PC-3 (cell line): ENCODE results near the gene CLEC16A. TPM values are rescaled to one million over a fixed set of nuclear protein-coding genes. Genes with fewer than 3 reads are reported as not detected.

Source experiments
- ATAC-seq: fragments of 200-7000 bp; cut with Tn5 transposase; 2 replicates; pipeline ENCODE4 v1.9.1; 2020; ENCODE audit warnings: mild to moderate bottlenecking, moderate library complexity
- BruUV-seq: library from RNA; stranded (reverse); fragments of 400-500 nt; replicated peaks from 2 replicates; lab custom pipeline; 2021; lab: Mats Ljungman, UMichigan
- CTCF ChIA-PET: fragments of 300-600 bp; sonication (Branson Sonifier 250); formaldehyde crosslinking; loops from one replicate; lab custom pipeline; 2022; ENCODE audit warnings: antibody characterized with exemption; lab: Charles Lee
- POLR2A ChIA-PET: fragments of 300-600 bp; sonication (Branson Sonifier 250); formaldehyde crosslinking; loops from one replicate; lab custom pipeline; 2022; ENCODE audit warnings: antibody characterized with exemption; ENCODE audit not compliant: unreplicated experiment; lab: Charles Lee
- DNase-seq: peaks from one replicate; pipeline ENCODE4 v3.0.0-alpha.2; 2015
- H2AFZ ChIP-seq: fragments of 300-600 bp; sonication (generic); 2 replicates; pipeline ENCODE4 v1.6.0; 2016; ENCODE audit warnings: antibody characterized with exemption, low read length
- H3F3A ChIP-seq: fragments of 300-600 bp; sonication (generic); one replicate; pipeline ENCODE4 v1.6.0; 2017; ENCODE audit warnings: antibody characterized with exemption, low read length, control low read depth, mild to moderate bottlenecking; ENCODE audit not compliant: unreplicated experiment
- H3K27ac ChIP-seq: fragments of 300-600 bp; sonication (generic); 2 replicates; pipeline ENCODE4 v1.5.1; 2016; ENCODE audit warnings: mild to moderate bottlenecking, low read length
- H3K27me3 ChIP-seq: fragments of 300-600 bp; sonication (generic); 2 replicates; pipeline ENCODE4 v1.6.1; 2016; ENCODE audit warnings: low read length, mixed read lengths
- H3K36me3 ChIP-seq: fragments of 300-600 bp; sonication (generic); 2 replicates; pipeline ENCODE4 v1.6.1; 2016; ENCODE audit warnings: low read depth, mixed run types, low read length, mixed read lengths
- H3K4me1 ChIP-seq: fragments of 300-600 bp; sonication (generic); 2 replicates; pipeline ENCODE4 v1.5.1; 2016; ENCODE audit warnings: low read length; ENCODE audit not compliant: insufficient read depth
- H3K4me2 ChIP-seq: fragments of 300-600 bp; sonication (generic); 2 replicates; pipeline ENCODE4 v1.6.0; 2016; ENCODE audit warnings: low read length
- H3K4me3 ChIP-seq: fragments of 300-600 bp; sonication (generic); 2 replicates; pipeline ENCODE4 v1.5.1; 2016; ENCODE audit warnings: mild to moderate bottlenecking, low read length, mixed read lengths
- H3K79me2 ChIP-seq: fragments of 300-600 bp; sonication (generic); 2 replicates; pipeline ENCODE4 v1.6.1; 2017; ENCODE audit warnings: low read length, mixed read lengths
- H3K9ac ChIP-seq: fragments of 300-600 bp; sonication (generic); 2 replicates; pipeline ENCODE4 v1.6.0; 2016; ENCODE audit warnings: mild to moderate bottlenecking, low read length
- H3K9me2 ChIP-seq: fragments of 300-600 bp; sonication (generic); replicated peaks from 2 replicates; pipeline ENCODE4 v1.6.1; 2016; ENCODE audit warnings: mixed run types, low read length, mixed read lengths
- H3K9me3 ChIP-seq: fragments of 300-600 bp; sonication (generic); 2 replicates; pipeline ENCODE4 v1.6.1; 2016; ENCODE audit warnings: low read length, mixed read lengths
- H4K20me1 ChIP-seq: fragments of 300-600 bp; sonication (generic); 2 replicates; pipeline ENCODE4 v1.6.1; 2016; ENCODE audit warnings: low read length, mixed read lengths
- EZH2 ChIP-seq: fragments of 300-600 bp; sonication (generic); IDR thresholded peaks from one replicate; pipeline ENCODE4 v1.6.1; 2017; ENCODE audit warnings: antibody characterized with exemption, mild to moderate bottlenecking, low read length; ENCODE audit not compliant: unreplicated experiment
- EZH2phosphoT487 ChIP-seq: fragments of 300-600 bp; sonication (generic); IDR thresholded peaks from 2 replicates; pipeline ENCODE4 v1.6.1; 2018; ENCODE audit warnings: mild to moderate bottlenecking, antibody characterized with exemption, low read length, borderline replicate concordance
- intact Hi-C: fragments of 100-400 bp; cut with micrococcal nuclease; formaldehyde crosslinking; loops from 2 replicates; pipeline ENCODE4 v1.9.0; 2023
- total RNA-seq: library from RNA; depleted of rRNA; stranded (reverse); fragments of >200 nt; gene quantifications from 2 replicates; pipeline ENCODE4 v1.2.3, GENCODE V29; 2014
- TF ChIP-seq, protein P1 (sequence below): fragments of 300-600 bp; sonication (generic); conservative IDR thresholded peaks from 2 replicates; pipeline ENCODE4 v1.5.1; 2017; ENCODE audit warnings: antibody characterized with exemption, low read depth, mild to moderate bottlenecking, low read length

Gene CLEC16A
- total RNA-seq, 1 experiment from 2014 or later = 9.5 TPM

DNA sequence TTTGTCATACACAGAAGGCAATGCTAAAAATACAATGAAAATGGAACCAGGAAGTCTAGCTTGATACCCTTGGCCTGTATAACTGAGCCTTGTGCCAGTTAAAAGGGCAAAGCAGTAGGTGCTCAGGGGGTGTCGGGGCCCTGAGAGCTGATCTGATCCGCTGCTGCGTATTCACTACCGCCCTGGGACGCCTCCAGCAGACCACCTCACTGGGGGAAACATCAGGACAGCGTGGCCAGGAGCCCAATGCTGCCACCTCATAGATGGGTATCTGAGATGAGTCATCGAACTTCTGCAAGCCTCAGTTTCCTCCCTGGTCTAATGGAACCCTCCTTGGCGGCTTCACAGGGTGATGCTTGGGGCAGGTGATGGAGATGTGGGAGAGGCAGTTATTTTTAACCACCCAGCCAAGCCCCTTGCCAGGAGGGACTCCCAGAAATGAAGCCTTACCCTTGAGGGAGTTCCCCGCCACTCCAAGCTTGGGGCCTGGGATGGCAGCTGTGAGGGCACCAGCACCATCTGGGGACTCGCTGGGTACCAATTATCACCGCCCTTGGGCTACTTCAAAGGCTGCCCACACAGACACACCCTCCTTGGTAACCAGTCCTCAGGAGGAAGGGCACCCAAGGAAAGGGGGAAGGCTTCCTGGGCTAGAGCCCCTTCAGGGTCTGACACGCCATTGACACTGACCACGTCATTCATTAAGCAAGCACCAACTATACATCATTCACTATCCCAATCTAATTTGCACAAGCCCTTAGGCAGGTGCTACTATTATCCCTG, 9.8 kb upstream of the CLEC16A start:
- Histone ChIP-seq H3F3A (no peaks in the 10 kb centered on the region), H4K20me1 (no peaks in the 10 kb centered on the region), H3K36me3 (no peaks in the 10 kb centered on the region), H3K4me2 (no peak overlapping the region), H3K9ac (no peak overlapping the region), H3K4me1 (peaks cover 4% of the 10 kb centered on the region), H2AFZ (no peak overlapping the region), H3K4me3 (no peak overlapping the region), H3K27ac (no peak overlapping the region), H3K79me2 (peaks cover 43% of the 10 kb centered on the region), H3K9me2 (no peaks in the 10 kb centered on the region), H3K9me3 (no peaks in the 10 kb centered on the region), H3K27me3 (no peaks in the 10 kb centered on the region)
- no peak for TF ChIP-seq EZH2phosphoT487
- no peak for TF ChIP-seq EZH2
- TF ChIP-seq, protein P1, sequence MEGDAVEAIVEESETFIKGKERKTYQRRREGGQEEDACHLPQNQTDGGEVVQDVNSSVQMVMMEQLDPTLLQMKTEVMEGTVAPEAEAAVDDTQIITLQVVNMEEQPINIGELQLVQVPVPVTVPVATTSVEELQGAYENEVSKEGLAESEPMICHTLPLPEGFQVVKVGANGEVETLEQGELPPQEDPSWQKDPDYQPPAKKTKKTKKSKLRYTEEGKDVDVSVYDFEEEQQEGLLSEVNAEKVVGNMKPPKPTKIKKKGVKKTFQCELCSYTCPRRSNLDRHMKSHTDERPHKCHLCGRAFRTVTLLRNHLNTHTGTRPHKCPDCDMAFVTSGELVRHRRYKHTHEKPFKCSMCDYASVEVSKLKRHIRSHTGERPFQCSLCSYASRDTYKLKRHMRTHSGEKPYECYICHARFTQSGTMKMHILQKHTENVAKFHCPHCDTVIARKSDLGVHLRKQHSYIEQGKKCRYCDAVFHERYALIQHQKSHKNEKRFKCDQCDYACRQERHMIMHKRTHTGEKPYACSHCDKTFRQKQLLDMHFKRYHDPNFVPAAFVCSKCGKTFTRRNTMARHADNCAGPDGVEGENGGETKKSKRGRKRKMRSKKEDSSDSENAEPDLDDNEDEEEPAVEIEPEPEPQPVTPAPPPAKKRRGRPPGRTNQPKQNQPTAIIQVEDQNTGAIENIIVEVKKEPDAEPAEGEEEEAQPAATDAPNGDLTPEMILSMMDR = no peak
- ChIA-PET CTCF (no interaction called here), POLR2A (no interaction called here)
- intact Hi-C loops = no loop called here
- BruUV-seq = no TSS peak
- ATAC-seq (no peak), DNase-seq (no peak)

GRCh38 chr16:10935226-10935915, 9.0 kb upstream of the CLEC16A start:
- no TSS peak for BruUV-seq
- Histone ChIP-seq H2AFZ (no peak overlapping the region), H3K9me2 (no peaks in the 10 kb centered on the region), H3K4me1 (peaks cover 12% of the 10 kb centered on the region), H3K9me3 (no peaks in the 10 kb centered on the region), H3F3A (no peaks in the 10 kb centered on the region), H3K27me3 (no peaks in the 10 kb centered on the region), H3K27ac (no peak overlapping the region), H4K20me1 (peaks cover 8% of the 10 kb centered on the region; the same call in 1 of the 2 replicates), H3K4me2 (no peak overlapping the region), H3K9ac (no peak overlapping the region), H3K36me3 (no peaks in the 10 kb centered on the region), H3K79me2 (peaks cover 52% of the 10 kb centered on the region), H3K4me3 (no peak overlapping the region)
- TF ChIP-seq EZH2phosphoT487 (no peak), EZH2 (no peak)
- TF ChIP-seq, protein P1 = no peak
- POLR2A ChIA-PET = no interaction called here
- DNase-seq = no peak
- no peak for ATAC-seq
- CTCF ChIA-PET = no interaction called here
- intact Hi-C loops = no loop called here
